Measurements from ENCODE around the gene PNMA8C. TPM values are rescaled to one million over a fixed set of nuclear protein-coding genes. Genes with fewer than 3 reads are reported as not detected.

Gene PNMA8C
- total RNA-seq, 1 donor from 2014 or later, result 2.0 TPM

GRCh38 chr19:46408664-46409039 is 20.1 kb downstream of the PNMA8C start:
- no peak for TF ChIP-seq CTCF (conservative IDR thresholded peaks at IDR 0.05)
- Mint-ChIP-seq H3K27me3 (peaks cover 15% of the 10 kb centered on the region), H3K27ac (peak overlapping the region; percentile 83), H3K4me1 (ENCODE audit: unreplicated experiment) (peaks cover 45% of the 10 kb centered on the region), H3K4me3 (peak overlapping the region; percentile 75), H3K36me3 (peaks cover 9% of the 10 kb centered on the region), H3K9me3 (no peaks in the 10 kb centered on the region)
- DNase-seq (ENCODE audit: extremely low spot score, unreplicated experiment), result no peak

- Mint-ChIP-seq H3K9me3 (no peaks in the 10 kb centered on the region), H3K36me3 (peaks cover 9% of the 10 kb centered on the region), H3K4me1 (ENCODE audit: unreplicated experiment) (peaks cover 42% of the 10 kb centered on the region), H3K4me3 (peak overlapping the region; percentile 75), H3K27me3 (peaks cover 17% of the 10 kb centered on the region), H3K27ac (peak overlapping the region; percentile 83)
- no peak for DNase-seq (ENCODE audit: extremely low spot score, unreplicated experiment)
- no peak for TF ChIP-seq CTCF (conservative IDR thresholded peaks at IDR 0.05)
These were observed 20.7 kb downstream of the PNMA8C start for GRCh38 chr19:46407856-46408663.

GRCh38 chr19:46406976-46407375 is 21.8 kb downstream of the PNMA8C start:
- Mint-ChIP-seq H3K27me3 (peaks cover 17% of the 10 kb centered on the region), H3K27ac (peak overlapping the region; percentile 34), H3K36me3 (peaks cover 4% of the 10 kb centered on the region), H3K9me3 (no peaks in the 10 kb centered on the region), H3K4me1 (ENCODE audit: unreplicated experiment) (peaks cover 45% of the 10 kb centered on the region), H3K4me3 (no peak overlapping the region)
- no peak for DNase-seq (ENCODE audit: extremely low spot score, unreplicated experiment)
- no peak for TF ChIP-seq CTCF (conservative IDR thresholded peaks at IDR 0.05)

GRCh38 chr19:46404753-46405468 is 23.8 kb downstream of the PNMA8C start:
- Mint-ChIP-seq H3K4me3 (peak overlapping the region; percentile 85), H3K4me1 (ENCODE audit: unreplicated experiment) (peaks cover 34% of the 10 kb centered on the region), H3K36me3 (no peaks in the 10 kb centered on the region), H3K27ac (peak overlapping the region; percentile 83), H3K9me3 (no peaks in the 10 kb centered on the region), H3K27me3 (peaks cover 17% of the 10 kb centered on the region)
- DNase-seq (ENCODE audit: extremely low spot score, unreplicated experiment), result no peak
- TF ChIP-seq CTCF (conservative IDR thresholded peaks at IDR 0.05), result peak; percentile 58

GRCh38 chr19:46404055-46404752 is 24.5 kb downstream of the PNMA8C start:
- peaks cover 34% of the 10 kb centered on the region for H3K4me1 Mint-ChIP-seq (ENCODE audit: unreplicated experiment)
- peak; percentile 35 for TF ChIP-seq CTCF (conservative IDR thresholded peaks at IDR 0.05)
- no peaks in the 10 kb centered on the region for H3K36me3 Mint-ChIP-seq
- H3K27me3 Mint-ChIP-seq, result peaks cover 17% of the 10 kb centered on the region
- H3K27ac Mint-ChIP-seq, result peak overlapping the region; percentile 83
- H3K9me3 Mint-ChIP-seq, result no peaks in the 10 kb centered on the region
- DNase-seq (ENCODE audit: extremely low spot score, unreplicated experiment), result no peak
- H3K4me3 Mint-ChIP-seq, result peak overlapping the region; percentile 85
